K562 (cell line): ENCODE measurements around the gene DNAH9.

Experiments
- ZNF143 ChIP-seq: sonication (generic); formaldehyde crosslinking; IDR thresholded peaks from 2 replicates; pipeline ENCODE4 v1.9.0; 2022; ENCODE audit warnings: mild to moderate bottlenecking, missing genetic modification reagents
- ZNF3 ChIP-seq: fragments of 250-450 bp; sonication (Bioruptor Pico); IDR thresholded peaks from 2 replicates; pipeline ENCODE4 v1.5.0; 2021; ENCODE audit warnings: mild to moderate bottlenecking, moderate library complexity

DNA sequence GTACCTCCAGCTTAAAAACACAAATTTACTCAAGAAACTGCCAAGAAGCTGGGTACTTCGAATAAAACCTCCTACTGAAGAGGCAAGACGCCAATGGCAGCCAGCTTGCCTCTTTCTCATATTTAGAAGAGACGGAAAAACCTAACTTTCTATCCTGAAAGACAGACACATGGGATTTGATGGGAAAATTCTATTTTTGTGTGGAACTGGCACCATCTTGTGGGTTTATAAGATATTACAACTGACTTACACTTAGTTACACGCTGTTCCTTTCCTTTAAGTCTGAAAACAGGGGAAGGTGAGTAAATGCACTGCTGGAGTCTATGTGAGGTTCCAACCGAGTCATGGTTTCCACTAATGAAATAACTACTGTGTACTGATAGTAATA, 388.7 kb downstream of the DNAH9 start:
- TF ChIP-seq ZNF3 (no peak), ZNF143 (no peak)
